ENCODE measurements around the gene FHL3.

DNA sequence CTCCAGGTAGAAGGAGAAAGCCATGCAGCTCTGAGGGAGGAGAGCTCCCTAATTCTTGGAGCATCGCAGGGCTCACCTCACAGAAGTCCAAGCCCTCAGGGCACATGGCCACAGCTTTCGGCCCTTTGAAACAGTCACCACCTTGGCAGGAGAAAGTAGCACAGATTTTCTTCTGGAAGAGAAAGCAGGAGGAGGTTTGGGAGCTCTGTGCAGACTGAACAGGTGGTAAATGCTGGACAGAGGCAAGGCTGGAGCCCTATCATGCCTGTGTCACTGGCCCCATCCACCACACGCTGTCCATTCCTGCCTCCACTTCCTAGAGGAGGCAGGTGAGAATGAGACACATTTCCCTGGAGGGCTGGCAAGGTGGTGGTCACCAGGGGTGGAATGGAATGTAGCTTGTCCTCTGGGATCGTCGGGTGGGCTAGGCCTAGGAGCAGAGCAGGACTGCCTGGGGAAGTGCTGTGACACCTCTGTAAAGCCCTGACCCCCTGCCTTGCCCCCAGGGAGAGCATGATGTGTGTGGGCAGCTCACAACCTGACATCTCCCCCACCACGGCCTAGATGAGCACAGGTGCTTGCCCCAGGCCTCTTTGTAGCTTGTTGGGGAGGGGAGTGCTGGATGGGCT lies 55.7 kb downstream of the FHL3 start:
- TF ChIP-seq, protein P1, sequence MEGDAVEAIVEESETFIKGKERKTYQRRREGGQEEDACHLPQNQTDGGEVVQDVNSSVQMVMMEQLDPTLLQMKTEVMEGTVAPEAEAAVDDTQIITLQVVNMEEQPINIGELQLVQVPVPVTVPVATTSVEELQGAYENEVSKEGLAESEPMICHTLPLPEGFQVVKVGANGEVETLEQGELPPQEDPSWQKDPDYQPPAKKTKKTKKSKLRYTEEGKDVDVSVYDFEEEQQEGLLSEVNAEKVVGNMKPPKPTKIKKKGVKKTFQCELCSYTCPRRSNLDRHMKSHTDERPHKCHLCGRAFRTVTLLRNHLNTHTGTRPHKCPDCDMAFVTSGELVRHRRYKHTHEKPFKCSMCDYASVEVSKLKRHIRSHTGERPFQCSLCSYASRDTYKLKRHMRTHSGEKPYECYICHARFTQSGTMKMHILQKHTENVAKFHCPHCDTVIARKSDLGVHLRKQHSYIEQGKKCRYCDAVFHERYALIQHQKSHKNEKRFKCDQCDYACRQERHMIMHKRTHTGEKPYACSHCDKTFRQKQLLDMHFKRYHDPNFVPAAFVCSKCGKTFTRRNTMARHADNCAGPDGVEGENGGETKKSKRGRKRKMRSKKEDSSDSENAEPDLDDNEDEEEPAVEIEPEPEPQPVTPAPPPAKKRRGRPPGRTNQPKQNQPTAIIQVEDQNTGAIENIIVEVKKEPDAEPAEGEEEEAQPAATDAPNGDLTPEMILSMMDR (IDR thresholded peaks at IDR 0.05 in 8 of 11, conservative IDR thresholded peaks at IDR 0.05 in 3 of 11) = no peak
- TF ChIP-seq POLR2A (IDR thresholded peaks at IDR 0.05) = no peak

Data from spleen (tissue), 7 donors.